Naive B cell (primary cell): ENCODE measurements around the gene NAT10. TPM values are rescaled to one million over a fixed set of nuclear protein-coding genes. Genes with fewer than 3 reads are reported as not detected.

Experiments used
- polyA plus RNA-seq, 6 donors: library from polyadenylated mRNA; unstranded; fragments of 300-500 nt; fragmentation: Illumina TruSeq; gene quantifications; one replicate each; pipeline ENCODE4 v1.2.3, GENCODE V29; 2021; ENCODE audit warnings: low read depth in 6 of 6

NAT10 gene
- polyA plus RNA-seq, 6 donors from 2014 or later, result 12.1 to 43.8 (median 33.8) TPM

Other genes with a start within 250 kb of the NAT10 start
- gene LMO2, start 213.6 kb upstream of the NAT10 start, polyA plus RNA-seq, result 10 to 100 TPM; 12.7 to 23.7 (median 16.1) TPM
- gene CAPRIN1, start 53.9 kb upstream of the NAT10 start, polyA plus RNA-seq, result 10 to 100 TPM; 36.3 to 70.9 (median 50.7) TPM